NCI-H1105 treated with DMSO at 0.1 percent for 48 hours (cell line): ENCODE data around the gene DDX42.
"Not testable (repeated sequence)": the region's sequence is repeated elsewhere in the genome, so short reads cannot be mapped to it uniquely, and the experiment has no call there.

Experiments used
- DNase-seq: peaks from one replicate; lab custom pipeline; 2025; lab: John Stamatoyannopoulos, UW

Gene DDX42

GRCh38 chr17:63775420-63775819 is 1.4 kb downstream of the DDX42 start:
- DNase-seq: no peak

DNA sequence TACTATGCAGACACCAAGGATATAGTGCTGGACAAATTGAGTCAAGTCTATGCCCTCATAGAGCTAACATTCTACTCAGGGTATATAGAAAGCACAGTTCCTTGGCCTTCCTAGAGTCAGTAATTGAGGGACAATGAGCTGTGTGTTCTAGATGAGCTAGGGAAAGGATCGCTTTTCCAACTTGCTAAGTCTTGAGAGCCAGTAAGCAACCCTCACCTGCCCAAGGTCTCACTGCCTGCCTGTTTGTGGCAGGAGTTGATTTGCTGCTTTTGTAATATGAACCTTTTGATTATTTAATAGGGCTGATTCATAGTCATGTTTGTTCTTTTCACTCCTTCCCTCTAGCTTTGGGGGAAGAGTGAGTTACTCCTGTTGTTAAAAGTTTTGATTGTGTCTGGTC is 6.5 kb downstream of the DDX42 start:
- no peak for DNase-seq

DNA sequence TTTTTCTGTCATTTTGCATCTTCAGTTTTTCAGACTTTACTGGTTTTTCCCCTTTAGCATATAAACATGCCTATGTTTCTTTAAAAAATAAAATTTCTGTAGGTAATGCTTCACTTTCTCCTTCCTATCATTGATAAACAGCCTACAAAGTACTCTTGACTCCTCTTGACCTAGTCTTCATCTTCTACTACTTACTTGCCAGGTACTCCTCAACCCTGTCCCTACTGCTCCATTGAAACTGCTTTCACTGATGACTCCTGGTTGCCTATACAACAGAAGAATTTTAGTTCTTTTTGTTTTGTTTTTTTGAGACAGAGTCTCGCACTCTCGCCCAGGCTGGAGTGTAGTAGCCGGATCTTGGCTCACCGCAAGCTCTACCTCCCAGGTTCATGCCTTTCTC is 7.0 kb downstream of the DDX42 start:
- no peak for DNase-seq

GRCh38 chr17:63783522-63783921 is 9.6 kb downstream of the DDX42 start:
- no peak for DNase-seq

DNA sequence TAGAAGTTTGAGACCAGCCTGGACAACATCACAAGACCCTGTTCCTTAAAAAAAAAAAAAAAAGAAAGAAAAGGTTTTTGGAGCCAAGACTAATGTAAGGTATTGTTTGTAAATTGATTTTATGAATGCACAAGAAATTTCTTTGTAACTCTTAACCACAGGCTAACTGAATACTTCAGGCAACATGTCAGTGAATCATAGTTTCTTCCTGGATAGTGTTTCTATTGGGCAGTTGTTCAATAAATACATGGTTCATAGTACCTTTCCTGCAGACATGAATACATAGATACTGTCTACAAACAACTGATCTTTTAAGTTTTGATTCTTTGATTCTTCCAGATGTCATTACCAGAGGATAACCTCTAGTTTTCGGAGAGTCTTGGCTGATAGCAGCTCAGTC is 11.6 kb downstream of the DDX42 start:
- DNase-seq: no peak

DNA sequence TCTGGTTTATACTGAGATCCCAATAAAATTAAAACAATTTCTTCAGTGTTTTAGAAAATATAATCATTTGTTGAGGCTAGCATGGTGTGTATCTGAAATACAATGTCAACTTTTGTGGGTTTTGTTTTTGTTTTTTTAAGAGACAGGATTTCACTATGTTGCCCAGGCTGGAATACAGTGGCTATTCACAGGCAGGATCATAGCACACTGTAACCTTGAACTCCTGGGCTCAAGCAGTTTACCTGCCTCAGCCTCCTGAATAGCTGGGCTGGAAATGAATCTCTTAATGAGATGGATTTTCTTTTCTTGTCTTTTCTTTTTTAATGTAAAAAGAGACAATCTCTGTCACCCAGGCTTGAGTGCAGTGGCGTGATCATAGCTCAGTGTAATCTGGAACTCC is 12.1 kb downstream of the DDX42 start:
- no peak for DNase-seq

DNA sequence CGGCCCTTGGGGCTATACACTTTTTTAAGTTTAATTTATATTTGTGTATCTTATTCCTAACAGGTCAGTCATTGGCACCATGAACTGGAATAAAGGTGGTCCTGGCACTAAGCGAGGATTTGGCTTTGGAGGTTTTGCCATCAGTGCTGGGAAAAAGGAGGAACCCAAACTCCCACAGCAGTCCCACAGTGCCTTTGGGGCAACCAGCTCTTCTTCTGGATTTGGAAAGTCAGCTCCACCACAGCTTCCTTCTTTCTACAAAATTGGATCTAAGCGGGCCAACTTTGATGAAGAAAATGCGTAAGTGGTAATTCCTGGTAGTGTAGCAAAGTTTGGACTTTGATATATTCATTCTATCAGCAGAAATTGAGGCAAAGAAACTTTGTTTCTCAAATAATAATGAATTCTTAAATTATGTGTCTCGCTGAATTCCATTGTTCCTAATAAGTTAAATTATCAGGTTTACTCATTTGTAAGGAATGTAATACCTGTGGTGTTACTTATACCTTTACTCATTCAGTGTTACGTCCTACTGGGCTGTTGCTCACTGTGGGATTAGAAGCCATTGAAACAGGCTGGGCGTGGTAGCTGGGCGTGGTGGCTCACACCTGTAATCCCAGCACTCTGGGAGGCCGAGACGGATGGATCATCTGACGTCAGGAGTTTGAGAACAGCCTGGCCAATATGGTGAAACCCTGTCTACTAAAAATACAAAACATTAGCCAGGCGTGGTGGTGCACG is 13.2 kb downstream of the DDX42 start:
- no peak for DNase-seq

- DNase-seq: no peak
Observed at GRCh38 chr17:63790057-63790456, 16.1 kb downstream of the DDX42 start.

DNA sequence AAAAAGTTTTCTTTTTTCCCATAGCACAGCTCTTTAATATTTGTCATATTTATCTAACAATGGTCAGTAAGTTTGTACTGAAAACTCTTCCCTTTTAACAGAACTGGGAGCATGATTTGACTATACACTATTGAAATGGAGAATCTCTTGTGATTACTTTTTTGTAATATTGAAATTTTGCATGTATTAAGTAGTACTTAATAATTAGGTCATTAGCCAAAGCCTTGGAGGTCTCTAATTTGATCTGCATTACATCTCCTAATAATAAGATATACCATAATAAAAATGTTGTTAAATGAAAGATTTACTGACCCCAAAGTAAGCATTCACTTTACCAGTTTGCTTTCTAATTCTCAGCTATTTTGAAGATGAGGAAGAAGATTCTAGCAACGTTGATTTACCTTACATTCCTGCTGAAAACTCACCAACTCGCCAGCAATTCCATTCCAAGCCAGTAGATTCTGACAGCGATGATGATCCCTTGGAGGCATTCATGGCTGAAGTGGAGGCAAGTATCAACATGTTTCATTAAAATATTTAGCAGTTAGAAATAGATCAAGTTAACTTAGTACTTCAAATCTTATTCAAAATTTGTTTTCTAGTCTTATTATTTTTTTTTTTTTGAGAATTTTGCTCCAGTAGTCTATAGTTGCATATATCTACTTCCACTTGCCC is 18.2 kb downstream of the DDX42 start:
- DNase-seq: no peak

DNA sequence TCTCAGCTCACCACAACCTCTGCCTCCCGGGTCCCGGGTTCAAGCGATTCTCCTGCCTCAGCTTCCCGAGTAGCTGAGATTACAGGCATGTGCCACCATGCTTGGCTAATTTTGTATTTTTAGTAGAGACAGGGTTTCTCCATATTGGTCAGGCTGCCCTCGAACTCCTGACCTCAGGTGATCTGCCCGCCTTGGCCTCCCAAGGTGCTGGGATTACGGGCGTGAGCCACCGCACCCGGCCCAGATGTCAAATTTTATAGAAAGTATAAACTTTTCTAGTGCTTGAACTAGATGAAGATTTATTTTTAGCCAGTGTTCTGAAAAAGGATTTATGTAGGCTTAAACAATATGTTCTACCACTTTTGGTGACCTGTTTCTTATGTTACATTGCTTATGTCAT is 22.4 kb downstream of the DDX42 start:
- DNase-seq: not testable (repeated sequence)

- no peak for DNase-seq
Observed at GRCh38 chr17:63798572-63799106, 24.7 kb downstream of the DDX42 start.

GRCh38 chr17:63800783-63801182 is 26.8 kb downstream of the DDX42 start:
- no peak for DNase-seq

- no peak for DNase-seq
Observed at GRCh38 chr17:63804328-63804727, 30.4 kb downstream of the DDX42 start.

DNA sequence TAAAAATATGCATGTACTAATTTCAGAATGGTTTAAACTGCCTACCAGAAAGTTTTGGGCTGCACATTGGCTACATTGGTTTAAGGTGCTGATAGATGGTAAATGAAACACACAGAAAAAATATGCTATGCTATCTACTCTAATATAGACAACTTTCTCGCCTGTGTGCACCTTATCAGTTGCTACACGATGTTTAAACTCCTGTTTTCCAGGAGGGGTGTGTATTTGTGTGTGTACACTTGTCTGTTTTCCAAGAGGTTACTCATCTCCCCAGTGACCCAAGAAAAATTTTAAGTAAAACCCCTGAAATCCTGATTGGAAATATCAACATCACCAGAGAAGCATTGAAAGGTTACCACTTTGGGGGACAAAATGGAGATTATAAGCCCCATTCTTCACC is 31.6 kb downstream of the DDX42 start:
- no peak for DNase-seq

DNA sequence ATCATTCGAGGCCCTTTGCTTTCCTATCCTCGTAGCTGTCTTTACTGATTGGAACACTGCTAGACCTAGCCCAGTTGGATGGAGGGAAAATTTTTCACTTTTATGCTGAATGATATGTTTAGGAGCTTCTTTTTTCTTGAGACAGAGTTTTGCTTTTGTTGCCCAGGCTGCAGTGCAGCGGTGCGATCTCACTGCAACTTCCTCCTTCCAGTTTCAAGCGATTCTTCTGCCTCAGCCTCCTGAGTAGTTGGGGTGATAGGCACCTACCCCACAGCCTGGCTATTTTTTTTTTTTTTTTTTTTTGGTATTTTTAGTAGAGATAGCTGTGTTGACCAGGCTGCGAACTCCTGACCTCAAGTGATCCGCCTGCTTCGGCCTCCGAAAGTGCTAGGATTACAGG is 36.0 kb downstream of the DDX42 start:
- no peak for DNase-seq

DNA sequence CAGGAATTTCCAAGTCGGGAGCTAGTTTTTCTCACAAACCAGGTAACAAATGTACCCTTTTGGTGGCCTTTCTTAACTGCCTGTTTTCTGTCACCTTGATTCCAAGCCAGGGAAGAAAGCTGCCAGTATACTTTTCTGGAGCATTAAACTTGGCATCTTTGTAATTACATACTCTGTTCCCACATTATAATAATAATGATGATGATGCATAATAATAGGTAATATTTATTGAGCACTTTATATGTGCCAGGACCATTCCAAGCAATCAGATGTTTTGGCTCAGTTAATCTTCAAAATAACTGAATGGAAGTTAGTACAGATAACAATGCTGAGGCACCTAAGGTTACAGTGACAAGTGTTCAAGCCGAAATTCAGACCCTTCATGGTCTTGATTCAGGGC is 42.2 kb downstream of the DDX42 start:
- no peak for DNase-seq

- no peak for DNase-seq
Observed at GRCh38 chr17:63816669-63817068, 42.7 kb downstream of the DDX42 start.

GRCh38 chr17:63817736-63818385 is 43.9 kb downstream of the DDX42 start:
- DNase-seq: no peak

DNA sequence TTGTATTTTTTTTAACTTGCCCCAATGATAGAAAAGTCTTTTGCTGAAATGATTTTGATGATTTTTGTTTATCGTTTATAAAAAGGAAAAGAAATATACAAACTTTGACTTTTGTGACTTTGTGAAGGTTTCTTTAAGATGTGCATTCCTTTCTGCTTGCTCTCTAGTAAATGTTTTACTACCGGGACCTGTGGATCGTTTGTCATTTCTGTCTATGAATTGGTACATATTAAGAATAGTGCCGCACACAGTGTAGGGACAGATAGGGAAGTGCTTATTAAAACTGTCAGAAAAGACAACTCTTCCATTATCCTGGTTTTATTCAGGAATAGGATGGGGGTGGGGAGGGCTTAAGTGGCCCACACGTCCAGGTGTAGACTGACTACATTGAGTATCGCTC is 45.2 kb downstream of the DDX42 start:
- no peak for DNase-seq

DNA sequence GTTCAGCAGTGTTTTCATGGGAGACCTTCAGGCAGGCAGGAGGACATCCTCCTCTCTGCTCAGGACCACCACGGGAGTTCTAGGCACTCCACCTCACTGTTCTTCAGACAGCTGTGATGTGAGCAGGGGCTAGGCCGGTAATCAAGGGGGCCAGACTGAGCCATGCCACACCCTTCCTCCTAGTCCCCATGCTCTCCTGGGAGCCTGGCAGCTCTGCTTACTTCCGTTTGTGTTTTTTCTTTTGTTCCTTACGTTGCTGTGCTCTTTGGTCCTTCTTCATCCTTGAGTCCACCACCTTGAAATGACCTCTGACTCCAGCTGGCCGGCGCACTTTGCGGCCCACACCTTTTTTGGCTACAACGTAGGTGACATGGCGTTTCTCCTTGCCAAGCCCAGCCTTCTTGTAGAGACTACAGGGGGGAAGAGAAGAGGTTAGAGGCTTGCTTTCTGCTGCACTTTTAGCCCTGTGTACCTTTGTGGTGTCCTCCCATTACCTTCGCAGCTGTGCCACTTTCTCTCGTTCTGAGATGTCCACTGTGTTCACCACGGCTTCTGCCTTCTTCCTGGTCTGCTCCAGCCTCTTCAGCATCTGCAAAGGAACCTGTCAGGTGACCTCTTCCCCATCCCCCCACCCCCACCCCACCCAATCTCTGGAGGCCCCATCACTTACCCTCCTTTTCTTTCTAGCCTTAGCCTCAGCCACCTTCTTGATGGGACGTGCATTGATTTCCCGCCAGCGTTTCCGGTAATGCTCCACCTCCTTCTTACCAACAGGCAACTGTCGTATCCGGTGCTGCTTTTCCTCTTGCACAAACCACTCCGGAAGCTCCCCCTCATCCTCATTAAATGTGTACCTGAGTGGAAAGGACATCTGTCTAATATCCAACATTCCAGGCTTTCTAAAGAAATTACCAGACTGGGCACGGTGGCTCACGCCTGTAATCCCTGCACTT is 45.9 kb downstream of the DDX42 start:
- DNase-seq: no peak

GRCh38 chr17:63820963-63821561 is 47.1 kb downstream of the DDX42 start:
- no peak for DNase-seq

DNA sequence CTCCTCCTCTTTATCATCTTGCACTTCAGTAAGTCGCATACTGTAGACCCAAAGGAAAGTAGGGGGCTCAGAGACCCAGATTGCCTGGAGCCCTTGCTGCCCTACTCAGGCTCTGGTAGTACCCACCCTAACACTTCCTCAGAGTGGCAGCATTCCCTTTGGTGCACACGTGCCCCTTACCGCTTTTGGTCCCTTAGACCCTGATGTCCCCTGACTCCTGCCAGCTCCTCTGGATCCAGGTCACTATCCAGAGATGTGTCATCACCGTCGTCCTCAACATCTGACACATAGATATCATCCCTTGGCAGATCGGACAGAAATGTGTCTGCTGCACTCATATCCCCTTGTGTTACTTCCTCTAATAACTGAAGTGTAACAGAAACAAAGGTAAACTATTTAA is 47.8 kb downstream of the DDX42 start:
- DNase-seq: no peak
